ENCODE measurements around the gene CCDC57. TPM values are rescaled to one million over a fixed set of nuclear protein-coding genes. Genes with fewer than 3 reads are reported as not detected.

CCDC57 gene
- total and polyA plus RNA-seq, 4 donors, result 5.4 to 19.1 (median 11.7) TPM

- DNase-seq (ENCODE audit: low spot score), result no peak
- no peak overlapping the region for H3K27ac ChIP-seq (ENCODE audit: low read depth in 1 of 2, low read length in 2 of 2)
- no peaks in the 10 kb centered on the region for H3K9me3 ChIP-seq (ENCODE audit: control insufficient read depth in 4 of 4, low read length in 3 of 4)
- H3K27me3 ChIP-seq (ENCODE audit: control insufficient read depth in 4 of 4, insufficient read depth in 4 of 4, low read length in 3 of 4), result no peaks in the 10 kb centered on the region
- peaks cover 46 to 84% (median 60%) of the 10 kb centered on the region in 4 donors for H3K36me3 ChIP-seq (ENCODE audit: control insufficient read depth in 4 of 4, insufficient read depth in 3 of 4, low read depth in 1 of 4, low read length in 3 of 4)
- H3K9ac ChIP-seq (ENCODE audit: low read depth in 1 of 2, low read length in 2 of 2), result no peak overlapping the region
- 94% methylated on average over 33 of the region's 33 CpGs for WGBS
- TF ChIP-seq ZBTB33 (IDR thresholded peaks at IDR 0.05) (no peak), SP1 (IDR thresholded peaks at IDR 0.05) (no peak), HNF4G (IDR thresholded peaks at IDR 0.05) (no peak), JUND (IDR thresholded peaks at IDR 0.05) (no peak), GABPA (IDR thresholded peaks at IDR 0.05 in 1 of 2, conservative IDR thresholded peaks at IDR 0.05 in 1 of 2) (no peak), EGR1 (IDR thresholded peaks at IDR 0.05; ENCODE audit: low read depth in 2 of 2) (no peak), RAD21 (IDR thresholded peaks at IDR 0.05) (no peak)
- no peak overlapping the region for H3K4me3 ChIP-seq (ENCODE audit: low read depth in 1 of 3, low read length in 3 of 3)
- H3K4me1 ChIP-seq (ENCODE audit: control insufficient read depth in 4 of 4, insufficient read depth in 4 of 4, low read length in 3 of 4), result peaks cover 0 to 3% (median 0%) of the 10 kb centered on the region in 4 donors
Observed at GRCh38 chr17:82249896-82250581, 37.4 kb upstream of the CCDC57 start.

- peaks cover 0 to 6% (median 0%) of the 10 kb centered on the region in 4 donors for H3K4me1 ChIP-seq (ENCODE audit: control insufficient read depth in 4 of 4, insufficient read depth in 4 of 4, low read length in 3 of 4)
- H3K27me3 ChIP-seq (ENCODE audit: control insufficient read depth in 4 of 4, insufficient read depth in 4 of 4, low read length in 3 of 4), result no peaks in the 10 kb centered on the region
- 94% methylated on average over 54 of the region's 54 CpGs for WGBS
- no peak overlapping the region for H3K9ac ChIP-seq (ENCODE audit: low read depth in 1 of 2, low read length in 2 of 2)
- H3K36me3 ChIP-seq (ENCODE audit: control insufficient read depth in 4 of 4, insufficient read depth in 3 of 4, low read depth in 1 of 4, low read length in 3 of 4), result peaks cover 46 to 94% (median 69%) of the 10 kb centered on the region in 4 donors
- H3K27ac ChIP-seq (ENCODE audit: low read depth in 1 of 2, low read length in 2 of 2), result no peak overlapping the region
- H3K4me3 ChIP-seq (ENCODE audit: low read depth in 1 of 3, low read length in 3 of 3), result no peak overlapping the region
- TF ChIP-seq RAD21 (IDR thresholded peaks at IDR 0.05) (no peak), FOXA1 (IDR thresholded peaks at IDR 0.05) (no peak), ATF3 (IDR thresholded peaks at IDR 0.05) (no peak), FOXA2 (IDR thresholded peaks at IDR 0.05) (no peak), GABPA (IDR thresholded peaks at IDR 0.05 in 1 of 2, conservative IDR thresholded peaks at IDR 0.05 in 1 of 2) (no peak), SP1 (IDR thresholded peaks at IDR 0.05) (no peak), NR2F2 (IDR thresholded peaks at IDR 0.05) (no peak), TAF1 (conservative IDR thresholded peaks at IDR 0.05) (no peak), YY1 (IDR thresholded peaks at IDR 0.05) (no peak), CTCF (IDR thresholded peaks at IDR 0.05; ENCODE audit: low read depth, low read length, missing input control) (no peak), RXRA (IDR thresholded peaks at IDR 0.05) (no peak)
- H3K9me3 ChIP-seq (ENCODE audit: control insufficient read depth in 4 of 4, low read length in 3 of 4), result no peaks in the 10 kb centered on the region
- DNase-seq (ENCODE audit: low spot score), result no peak
Observed at GRCh38 chr17:82248815-82249674, 36.4 kb upstream of the CCDC57 start.

Data from liver (tissue), 9 donors.